Mesothelial cell of epicardium (in vitro differentiated cells): ENCODE data around the gene GALC. TPM values are rescaled to one million over a fixed set of nuclear protein-coding genes. Genes with fewer than 3 reads are reported as not detected.
A peak's percentile ranks its signal among the peaks of the same experiment; 100 is the strongest.

Source experiments
- DNase-seq, 2 experiments: peaks; one replicate each; pipeline ENCODE4 v3.0.0; 2021; ENCODE audit warnings: low spot score in 2 of 2; ENCODE audit not compliant: unreplicated experiment in 2 of 2
- H3K27ac Mint-ChIP-seq: 2 replicates; pipeline ENCODE4 v1.8.0; 2021; ENCODE audit warnings: mixed read lengths
- H3K27me3 Mint-ChIP-seq: 2 replicates; pipeline ENCODE4 v1.8.0; 2021; ENCODE audit warnings: low read depth, mixed read lengths
- H3K36me3 Mint-ChIP-seq: 2 replicates; pipeline ENCODE4 v1.8.0; 2021; ENCODE audit warnings: mixed read lengths
- H3K4me1 Mint-ChIP-seq: 2 replicates; pipeline ENCODE4 v1.8.0; 2021; ENCODE audit warnings: mixed read lengths
- H3K4me3 Mint-ChIP-seq: 2 replicates; pipeline ENCODE4 v1.8.0; 2021; ENCODE audit warnings: mild to moderate bottlenecking, moderate library complexity, mixed read lengths
- H3K9me3 Mint-ChIP-seq: 2 replicates; pipeline ENCODE4 v1.8.0; 2021; ENCODE audit warnings: mixed read lengths
- CTCF ChIP-seq: fragments of 200-600 bp; sonication (generic); IDR thresholded peaks from one replicate; pipeline ENCODE4 v1.5.0; 2021; ENCODE audit warnings: antibody characterized with exemption; ENCODE audit not compliant: unreplicated experiment
- total RNA-seq: library from RNA; stranded (reverse); gene quantifications from 3 replicates; pipeline ENCODE4 v1.2.1, GENCODE V29; 2021

The GALC gene
- total RNA-seq, 1 donor from 2014 or later = 26.2 TPM

DNA sequence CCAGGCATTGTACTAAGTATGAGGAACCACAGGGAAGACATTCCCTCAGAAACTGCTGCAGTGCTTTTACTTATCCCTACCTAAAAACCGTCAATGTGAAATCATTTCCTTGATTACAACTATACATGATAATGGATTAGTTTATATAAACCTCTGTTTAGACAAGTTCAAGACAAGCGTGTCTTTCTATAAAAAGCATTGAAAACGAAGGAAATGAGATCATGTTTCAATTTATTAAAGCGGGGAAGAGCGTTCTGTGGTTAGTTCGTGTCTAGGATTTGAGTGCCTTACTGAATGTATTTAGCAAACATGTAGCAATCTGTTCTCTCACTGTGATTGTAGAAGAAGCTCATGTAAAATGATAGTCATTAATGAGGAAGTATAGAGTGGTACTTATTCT is 37.5 kb downstream of the GALC start:
- Mint-ChIP-seq H3K27me3 (no peaks in the 10 kb centered on the region), H3K4me1 (no peaks in the 10 kb centered on the region), H3K36me3 (peaks cover 29% of the 10 kb centered on the region), H3K27ac (no peak overlapping the region), H3K4me3 (no peak overlapping the region), H3K9me3 (peaks cover 16% of the 10 kb centered on the region)
- TF ChIP-seq CTCF = no peak
- no peak for DNase-seq

GRCh38 chr14:87952307-87953094 is 40.5 kb downstream of the GALC start:
- H3K27ac Mint-ChIP-seq = no peak overlapping the region
- DNase-seq = no peak
- H3K36me3 Mint-ChIP-seq = peaks cover 6% of the 10 kb centered on the region
- no peak overlapping the region for H3K4me3 Mint-ChIP-seq
- H3K9me3 Mint-ChIP-seq = no peaks in the 10 kb centered on the region
- TF ChIP-seq CTCF = no peak
- no peaks in the 10 kb centered on the region for H3K4me1 Mint-ChIP-seq
- H3K27me3 Mint-ChIP-seq = no peaks in the 10 kb centered on the region

GRCh38 chr14:87944987-87945604 is 47.9 kb downstream of the GALC start:
- Mint-ChIP-seq H3K36me3 (peaks cover 5% of the 10 kb centered on the region), H3K4me1 (no peaks in the 10 kb centered on the region), H3K9me3 (no peaks in the 10 kb centered on the region), H3K27ac (no peak overlapping the region), H3K4me3 (no peak overlapping the region), H3K27me3 (no peaks in the 10 kb centered on the region)
- TF ChIP-seq CTCF = peak; percentile 84
- DNase-seq = no peak

DNA sequence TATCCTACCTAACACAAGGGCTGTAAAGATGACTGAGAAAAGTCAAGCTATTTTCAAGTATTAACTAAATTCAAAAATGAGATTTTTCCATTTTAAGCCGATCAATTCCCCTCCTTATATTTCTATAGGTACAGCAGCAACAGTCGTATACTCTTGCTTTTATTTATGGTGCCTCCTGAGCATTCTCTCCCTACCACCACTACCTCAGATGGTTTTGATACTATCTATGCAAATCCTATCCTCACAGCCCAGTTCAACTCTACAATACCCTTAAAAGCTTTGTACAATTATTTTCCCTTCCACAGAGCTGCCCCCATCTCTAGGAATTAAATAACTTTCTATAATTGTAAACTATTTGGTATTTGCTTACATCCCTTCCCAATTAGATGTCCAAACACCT is 52.1 kb downstream of the GALC start:
- H3K4me3 Mint-ChIP-seq = no peak overlapping the region
- no peak for DNase-seq
- no peaks in the 10 kb centered on the region for H3K9me3 Mint-ChIP-seq
- H3K27me3 Mint-ChIP-seq = no peaks in the 10 kb centered on the region
- peaks cover 5% of the 10 kb centered on the region for H3K36me3 Mint-ChIP-seq
- peaks cover 2% of the 10 kb centered on the region for H3K4me1 Mint-ChIP-seq
- no peak overlapping the region for H3K27ac Mint-ChIP-seq
- no peak for TF ChIP-seq CTCF

GRCh38 chr14:87940382-87940781 is 52.6 kb downstream of the GALC start:
- peaks cover 5% of the 10 kb centered on the region for H3K36me3 Mint-ChIP-seq
- H3K4me3 Mint-ChIP-seq = no peak overlapping the region

More at GRCh38 chr14:87940382-87940781, 52.6 kb downstream of the GALC start:
- Mint-ChIP-seq H3K9me3 (no peaks in the 10 kb centered on the region), H3K27ac (no peak overlapping the region), H3K4me1 (peaks cover 2% of the 10 kb centered on the region), H3K27me3 (no peaks in the 10 kb centered on the region)
- DNase-seq = no peak
- no peak for TF ChIP-seq CTCF
